Measurements from ENCODE around the gene NCOA7. TPM values are rescaled to one million over a fixed set of nuclear protein-coding genes. Genes with fewer than 3 reads are reported as not detected.

The NCOA7 gene
- total and polyA plus RNA-seq, 8 donors, result 1.2 to 131 (median 21.8) TPM

DNA sequence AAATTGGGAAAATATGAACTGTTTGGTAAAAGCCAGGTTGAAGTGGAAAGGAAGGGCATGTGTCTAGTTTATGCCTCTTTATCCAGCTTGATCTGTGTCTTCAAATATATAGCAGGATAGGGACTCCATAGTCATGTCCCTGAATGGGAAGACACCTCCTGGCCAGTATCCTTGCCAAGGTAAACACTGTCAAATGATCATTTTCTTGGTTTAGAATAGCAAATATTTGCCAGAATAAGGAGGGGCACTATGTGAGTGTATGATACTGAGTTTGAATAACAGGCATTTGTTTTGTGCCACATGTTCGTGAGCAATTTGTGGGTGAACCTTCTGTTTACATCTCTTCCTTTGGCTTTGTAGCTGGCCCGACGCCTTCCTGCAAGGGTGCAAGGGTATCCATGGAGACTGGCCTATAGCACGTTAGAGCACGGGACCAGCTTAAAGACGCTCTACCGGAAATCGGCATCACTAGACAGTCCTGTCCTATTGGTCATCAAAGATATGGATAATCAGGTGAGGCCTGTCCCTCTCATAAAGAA is 131.6 kb downstream of the NCOA7 start:
- peaks cover 31 to 64% (median 60%) of the 10 kb centered on the region in 4 donors for H3K36me3 ChIP-seq
- intact Hi-C loops (cut with DNase I; ENCODE audit: low total_unique reads), result no loop called here
- H3K4me3 ChIP-seq, result peak overlapping the region in 2 of 4 donors; percentile 0 to 46
- H3K27me3 ChIP-seq, result no peaks in the 10 kb centered on the region
- peak overlapping the region in 1 of 5 donors; percentile 7 for H3K27ac ChIP-seq
- WGBS, 5 donors, result 63 to 78% (median 75%) methylated on average over 8 of the region's 8 CpGs
- TF ChIP-seq EP300 (IDR thresholded peaks at IDR 0.05) (no peak), POLR2AphosphoS5 (IDR thresholded peaks at IDR 0.05) (no peak), POLR2A (IDR thresholded peaks at IDR 0.05) (no peak)
- TF ChIP-seq, protein P1, sequence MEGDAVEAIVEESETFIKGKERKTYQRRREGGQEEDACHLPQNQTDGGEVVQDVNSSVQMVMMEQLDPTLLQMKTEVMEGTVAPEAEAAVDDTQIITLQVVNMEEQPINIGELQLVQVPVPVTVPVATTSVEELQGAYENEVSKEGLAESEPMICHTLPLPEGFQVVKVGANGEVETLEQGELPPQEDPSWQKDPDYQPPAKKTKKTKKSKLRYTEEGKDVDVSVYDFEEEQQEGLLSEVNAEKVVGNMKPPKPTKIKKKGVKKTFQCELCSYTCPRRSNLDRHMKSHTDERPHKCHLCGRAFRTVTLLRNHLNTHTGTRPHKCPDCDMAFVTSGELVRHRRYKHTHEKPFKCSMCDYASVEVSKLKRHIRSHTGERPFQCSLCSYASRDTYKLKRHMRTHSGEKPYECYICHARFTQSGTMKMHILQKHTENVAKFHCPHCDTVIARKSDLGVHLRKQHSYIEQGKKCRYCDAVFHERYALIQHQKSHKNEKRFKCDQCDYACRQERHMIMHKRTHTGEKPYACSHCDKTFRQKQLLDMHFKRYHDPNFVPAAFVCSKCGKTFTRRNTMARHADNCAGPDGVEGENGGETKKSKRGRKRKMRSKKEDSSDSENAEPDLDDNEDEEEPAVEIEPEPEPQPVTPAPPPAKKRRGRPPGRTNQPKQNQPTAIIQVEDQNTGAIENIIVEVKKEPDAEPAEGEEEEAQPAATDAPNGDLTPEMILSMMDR (IDR thresholded peaks at IDR 0.05), result no peak
- DNase-seq, result no peak
- H3K4me1 ChIP-seq, result peaks cover 20 to 61% (median 28%) of the 10 kb centered on the region in 4 donors
- H3K9me3 ChIP-seq, result no peaks in the 10 kb centered on the region

DNA sequence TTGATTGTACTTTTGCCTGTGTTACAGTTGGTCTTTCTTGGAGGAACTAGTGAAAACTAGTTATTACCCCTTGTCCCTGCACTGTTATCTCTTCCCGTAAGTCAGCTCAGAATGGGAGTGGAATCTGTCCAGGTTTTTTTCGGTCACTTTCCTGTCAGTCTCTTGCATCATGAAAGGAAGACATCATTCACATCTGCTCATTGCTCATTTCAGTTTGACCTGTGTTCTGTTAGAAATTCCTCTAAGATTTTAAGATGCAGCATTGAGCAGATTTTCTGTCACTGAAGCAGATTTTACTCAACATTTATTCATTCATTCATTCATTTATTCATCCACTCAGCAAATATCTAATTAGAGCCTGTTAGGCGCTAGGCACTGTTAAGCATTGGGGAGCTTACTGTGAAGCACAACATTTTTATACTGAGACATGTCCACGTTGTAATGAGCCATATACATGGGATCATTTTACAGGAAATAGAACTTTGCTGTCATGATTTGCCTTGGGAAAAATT is 132.7 kb downstream of the NCOA7 start:
- no peaks in the 10 kb centered on the region for H3K9me3 ChIP-seq
- peaks cover 10 to 54% (median 21%) of the 10 kb centered on the region in 4 donors for H3K4me1 ChIP-seq
- H3K4me3 ChIP-seq, result peak overlapping the region in 2 of 4 donors; percentile 0 to 46
- intact Hi-C loops (cut with DNase I; ENCODE audit: low total_unique reads), result no loop called here
- H3K36me3 ChIP-seq, result peaks cover 38 to 75% (median 70%) of the 10 kb centered on the region in 4 donors
- H3K27ac ChIP-seq, result peak overlapping the region in 1 of 5 donors; percentile 20
- no peaks in the 10 kb centered on the region for H3K27me3 ChIP-seq
- no peak for DNase-seq
- TF ChIP-seq POLR2AphosphoS5 (IDR thresholded peaks at IDR 0.05), result peak in 1 of 3 donors; percentile 23
- TF ChIP-seq, protein P1 (IDR thresholded peaks at IDR 0.05), result no peak
- 53 to 64% (median 53%) methylated on average over 4 of the region's 4 CpGs for WGBS, 5 donors

DNA sequence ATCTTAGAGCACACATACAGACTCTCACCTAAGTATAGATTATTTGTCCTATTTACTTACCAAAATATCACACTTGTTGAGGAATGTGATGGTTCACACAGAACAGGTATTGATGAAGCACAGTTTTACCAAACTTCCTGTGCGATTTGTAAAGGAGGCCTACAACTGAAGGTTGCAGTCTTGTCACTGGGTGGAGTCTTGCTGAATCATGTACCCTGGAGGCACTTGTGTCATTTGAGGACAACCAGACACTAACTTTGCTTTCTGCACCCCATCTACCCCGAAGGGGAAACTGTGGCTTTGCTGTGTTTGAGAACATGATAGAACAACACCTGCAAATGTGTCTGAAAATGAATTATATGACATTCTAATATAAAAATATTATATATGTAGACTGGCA is 133.4 kb downstream of the NCOA7 start:
- Histone ChIP-seq H3K27me3 (no peaks in the 10 kb centered on the region), H3K9me3 (no peaks in the 10 kb centered on the region), H3K4me1 (peaks cover 2 to 51% (median 21%) of the 10 kb centered on the region in 4 donors), H3K36me3 (peaks cover 43 to 82% (median 77%) of the 10 kb centered on the region in 4 donors), H3K27ac (peak overlapping the region in 1 of 5 donors; percentile 22), H3K4me3 (peak overlapping the region in 1 of 4 donors; percentile 46)
- DNase-seq, result no peak
- TF ChIP-seq, protein P1 (IDR thresholded peaks at IDR 0.05), result no peak
- TF ChIP-seq EP300 (IDR thresholded peaks at IDR 0.05) (no peak), POLR2A (IDR thresholded peaks at IDR 0.05) (no peak), POLR2AphosphoS5 (IDR thresholded peaks at IDR 0.05) (no peak)
- WGBS, 5 donors, result 49 to 73% (median 64%) methylated on average over 2 of the region's 2 CpGs
- intact Hi-C loops (cut with DNase I; ENCODE audit: low total_unique reads), result no loop called here

DNA sequence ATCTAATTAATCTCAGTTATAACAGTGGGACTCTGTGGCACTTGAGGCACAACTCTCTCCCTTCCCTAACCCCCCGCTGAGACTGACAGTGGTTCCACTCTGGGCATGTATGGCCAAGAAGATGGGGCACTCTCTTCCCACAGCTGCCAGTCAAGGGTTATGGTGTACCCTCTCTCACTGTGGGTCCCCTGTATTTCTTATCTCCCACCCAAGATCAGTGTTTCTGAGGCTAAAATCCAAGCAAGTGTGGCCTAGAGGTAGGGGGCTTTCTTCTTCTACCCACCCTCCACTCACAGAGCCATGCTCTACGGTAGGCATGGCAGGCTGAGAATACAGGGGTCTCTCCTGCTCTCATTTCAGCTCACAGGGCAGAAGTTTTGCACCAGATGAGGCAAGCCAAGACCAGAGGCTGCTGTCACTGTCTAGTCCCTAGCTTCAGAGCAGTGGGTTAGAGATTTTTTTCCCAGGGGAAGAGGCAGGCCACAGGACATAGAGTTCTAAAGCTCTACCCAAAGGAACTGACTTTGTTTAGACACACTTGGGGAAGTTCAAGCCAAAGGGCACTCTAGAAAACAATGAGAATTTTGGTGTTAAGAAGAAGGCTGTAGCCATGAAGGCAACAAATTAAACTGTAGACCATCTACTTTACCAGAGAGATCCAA is 134.1 kb downstream of the NCOA7 start:
- TF ChIP-seq POLR2A (IDR thresholded peaks at IDR 0.05), result no peak
- no peak for TF ChIP-seq EP300 (IDR thresholded peaks at IDR 0.05)
- TF ChIP-seq, protein P1 (IDR thresholded peaks at IDR 0.05), result no peak
- no peak for TF ChIP-seq POLR2AphosphoS5 (IDR thresholded peaks at IDR 0.05)
- peaks cover 0 to 45% (median 21%) of the 10 kb centered on the region in 4 donors for H3K4me1 ChIP-seq
- peak overlapping the region in 1 of 4 donors; percentile 23 for H3K4me3 ChIP-seq
- 93 to 100% (median 98%) methylated on average over 2 of the region's 2 CpGs for WGBS, 5 donors
- peaks cover 43 to 88% (median 82%) of the 10 kb centered on the region in 4 donors for H3K36me3 ChIP-seq
- H3K9me3 ChIP-seq, result no peaks in the 10 kb centered on the region
- no peak for DNase-seq
- intact Hi-C loops (cut with DNase I; ENCODE audit: low total_unique reads), result no loop called here
- H3K27ac ChIP-seq, result peak overlapping the region in 2 of 5 donors; percentile 13 to 22
- no peaks in the 10 kb centered on the region for H3K27me3 ChIP-seq

All from stomach (tissue), 9 donors.